K562 (cell line): ENCODE results near the gene NUDT9. TPM values are rescaled to one million over a fixed set of nuclear protein-coding genes. Genes with fewer than 3 reads are reported as not detected.

ENCODE experiments used
- ATF7 ChIP-seq: fragments of 450-650 bp; IDR thresholded peaks from 2 replicates; pipeline ENCODE4 v1.7.1; 2014; ENCODE audit warnings: mild to moderate bottlenecking, moderate library complexity
- BHLHE40 ChIP-seq: IDR thresholded peaks from 2 replicates; pipeline ENCODE4 v1.6.1; 2011; ENCODE audit warnings: low read length, improper control_type of control experiment
- CTCF ChIP-seq, 3 experiments: IDR thresholded peaks in 2 of 3; conservative IDR thresholded peaks in 1 of 3; 2 replicates each; pipeline ENCODE4 v1.5.1; 2011 to 2012; ENCODE audit warnings: low read length in 3 of 3, mild to moderate bottlenecking in 3 of 3, control low read depth in 2 of 3, improper control_type of control experiment in 1 of 3, inconsistent platforms in 1 of 3, low read depth in 1 of 3, mixed read lengths in 1 of 3, moderate library complexity in 1 of 3; ENCODE audit not compliant: insufficient read depth in 2 of 3
- E4F1 ChIP-seq: fragments of 250-450 bp; sonication (Bioruptor Pico); IDR thresholded peaks from 2 replicates; pipeline ENCODE4 v1.5.0; 2021; ENCODE audit warnings: mild to moderate bottlenecking, borderline replicate concordance
- EGR1 ChIP-seq: fragments of 450-650 bp; conservative IDR thresholded peaks from 2 replicates; pipeline ENCODE4 v1.6.1; 2017; ENCODE audit warnings: mild to moderate bottlenecking
- ETS2 ChIP-seq: IDR thresholded peaks from 2 replicates; pipeline ENCODE4 v1.6.1; 2016; ENCODE audit warnings: borderline replicate concordance, missing genetic modification characterization, mild to moderate bottlenecking, moderate library complexity, missing compliant biosample characterization; ENCODE audit not compliant: poor library complexity, severe bottlenecking
- GTF3C2 ChIP-seq: IDR thresholded peaks from 3 replicates; pipeline ENCODE4 v1.6.1; 2011; ENCODE audit warnings: borderline replicate concordance, mild to moderate bottlenecking, moderate library complexity; ENCODE audit not compliant: insufficient read length; ENCODE audit errors: extremely low read depth
- HDAC1 ChIP-seq, 2 experiments: fragments of 450-650 bp; IDR thresholded peaks; 2 replicates each; pipeline ENCODE4 v1.6.1; 2016 to 2017; ENCODE audit warnings: inconsistent platforms in 1 of 2, mild to moderate bottlenecking in 1 of 2, moderate library complexity in 1 of 2
- KLF1 ChIP-seq: fragments of 450-650 bp; IDR thresholded peaks from 2 replicates; pipeline ENCODE4 v1.6.1; 2016; ENCODE audit warnings: missing genetic modification characterization, missing compliant biosample characterization
- NR3C1 ChIP-seq: sonication (generic); formaldehyde crosslinking; IDR thresholded peaks from 2 replicates; pipeline ENCODE4 v1.8.1; 2022; ENCODE audit warnings: missing genetic modification reagents
- POLR2H ChIP-seq: IDR thresholded peaks from 2 replicates; pipeline ENCODE4 v1.6.1; 2016; ENCODE audit warnings: missing genetic modification characterization, low read depth, mild to moderate bottlenecking, control low read depth, missing compliant biosample characterization, moderate library complexity
- RBM17 ChIP-seq: fragments of 200-400 bp; formaldehyde crosslinking; IDR thresholded peaks from 2 replicates; pipeline ENCODE4 v1.6.1; 2017; ENCODE audit warnings: low read depth, mild to moderate bottlenecking, low read length, borderline replicate concordance
- SOX6 ChIP-seq: fragments of 450-650 bp; IDR thresholded peaks from 2 replicates; pipeline ENCODE4 v1.6.1; 2014; ENCODE audit warnings: mild to moderate bottlenecking
- SPI1 ChIP-seq: IDR thresholded peaks from 2 replicates; pipeline ENCODE4 v1.6.1; 2011; ENCODE audit warnings: low read depth, low read length, control low read depth, borderline replicate concordance
- ZBTB1 ChIP-seq: sonication (generic); formaldehyde crosslinking; IDR thresholded peaks from 2 replicates; pipeline ENCODE4 v1.8.1; 2023; ENCODE audit warnings: missing genetic modification reagents, low read depth, mild to moderate bottlenecking, borderline replicate concordance
- ZNF124 ChIP-seq: sonication (generic); formaldehyde crosslinking; IDR thresholded peaks from 2 replicates; pipeline ENCODE4 v1.8.1; 2022; ENCODE audit warnings: missing genetic modification reagents
- ZNF24 ChIP-seq: fragments of 450-650 bp; IDR thresholded peaks from 2 replicates; pipeline ENCODE4 v1.6.1; 2016
- ZNF395 ChIP-seq: fragments of 200-800 bp; sonication (Bioruptor generic); IDR thresholded peaks from 2 replicates; pipeline ENCODE4 v1.6.1; 2017; ENCODE audit warnings: missing genetic modification characterization, missing compliant biosample characterization
- polyA plus RNA-seq, 8 experiments: library from polyadenylated mRNA; depleted of rRNA in 4 of 8; stranded (reverse) in 5 of 8; unstranded in 3 of 8; fragments of >200 nt; fragmentation: Nextera tagmentation in 2 of 8; fragmentation: Illumina TruSeq in 1 of 8; extraction: Ambion mirVana in 2 of 8; extraction: Trizol in 1 of 8; gene quantifications; 2 replicates each; pipeline versions ENCODE4 v1.2.1 to v1.2.3, GENCODE V29; 2011 to 2014; ENCODE audit warnings: inconsistent platforms in 1 of 8, missing spikeins in 1 of 8
- total RNA-seq, 7 experiments: library from RNA; depleted of rRNA in 6 of 7; stranded (reverse); fragments of >200 nt in 6 of 7; fragmentation: Illumina TruSeq in 2 of 7; extraction: Trizol in 2 of 7; gene quantifications; 2 replicates each; pipeline versions ENCODE4 v1.2.1 to v1.2.3, GENCODE V29; 2011 to 2021; ENCODE audit warnings: low replicate concordance in 1 of 7

NUDT9 gene
- total and polyA plus RNA-seq, 9 of the 15 experiments (the other 6 are each of a cell fraction or from before 2014, with no cell fraction given) = 8.5 to 20.8 (median 18.0) TPM

GRCh38 chr4:87390891-87391575 lies 31.3 kb upstream of the NUDT9 start, which contains the start of gene HSD17B11 (continued):
- TF ChIP-seq POLR2H = peak; percentile 87
- TF ChIP-seq SPI1 = peak; percentile 52
- TF ChIP-seq SOX6 = peak; percentile 96
- peak; percentile 28; the same call in 1 of the 2 replicates for TF ChIP-seq KLF1
- no peak for TF ChIP-seq ZBTB1 (CRISPR knock-in tag)
- TF ChIP-seq ZNF124 (CRISPR knock-in tag) = no peak
- TF ChIP-seq ATF7 = peak; percentile 83
- peak; percentile 84; the same call in 1 of the 2 replicates for TF ChIP-seq E4F1 (CRISPR knock-in tag)
- TF ChIP-seq RBM17 = no peak
- no peak for TF ChIP-seq NR3C1 (CRISPR knock-in tag)
- TF ChIP-seq ZNF395 (CRISPR knock-in tag) = no peak
- peak; percentile 74; the same call in 1 of the 2 replicates for TF ChIP-seq ZNF24
- no peak for TF ChIP-seq EGR1
- TF ChIP-seq CTCF (IDR thresholded peaks at IDR 0.05 in 2 of 3, conservative IDR thresholded peaks at IDR 0.05 in 1 of 3; ENCODE audit: insufficient read depth in 2 of 3, low read depth in 1 of 3, low read length in 3 of 3) = peak in 2 of 3 experiments; percentile 13 to 22; a peak in 3 of 6 replicates
- TF ChIP-seq HDAC1 (IDR thresholded peaks at IDR 0.05) = peak in 1 of 2 experiments; percentile 67; a peak in 2 of 4 replicates
- no peak for TF ChIP-seq GTF3C2
- TF ChIP-seq ETS2 = no peak
- peak; percentile 22; the same call in 1 of the 2 replicates for TF ChIP-seq BHLHE40
